Stimulated activated CD8-positive, alpha-beta memory T cell treated with anti-CD3 and anti-CD28 coated beads, Interleukin-2, amount 100 ng/mL, for 1 hour (primary cell): ENCODE results near the gene PGM5.

Source experiments
- DNase-seq, 2 donors: peaks; one replicate each; pipeline ENCODE4 v3.0.0-alpha.2; 2020; ENCODE audit warnings: low read depth in 2 of 2

Gene PGM5

GRCh38 chr9:68496356-68496755 lies 139.9 kb downstream of the PGM5 start:
- no peak for DNase-seq

- DNase-seq: no peak
Observed at GRCh38 chr9:68497629-68498028, 141.2 kb downstream of the PGM5 start.

DNA sequence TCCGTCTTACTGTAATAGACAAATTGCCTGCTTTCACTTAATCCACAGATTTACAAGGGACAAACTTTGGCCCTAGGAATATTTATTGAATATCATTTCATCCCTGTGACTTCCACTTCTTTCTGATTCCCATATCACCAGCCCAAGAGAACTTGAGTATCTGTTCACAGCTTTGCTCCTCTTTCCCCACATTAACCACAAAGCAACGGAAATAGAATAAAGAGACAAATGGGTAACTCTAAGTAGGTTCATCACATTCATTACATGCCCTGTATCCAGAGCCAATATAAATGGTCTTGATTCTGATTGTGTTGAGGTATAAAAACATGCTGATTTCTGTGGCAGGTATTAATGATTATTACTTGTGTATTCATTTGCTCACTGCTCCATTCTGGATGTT lies 142.4 kb downstream of the PGM5 start:
- DNase-seq: no peak

DNA sequence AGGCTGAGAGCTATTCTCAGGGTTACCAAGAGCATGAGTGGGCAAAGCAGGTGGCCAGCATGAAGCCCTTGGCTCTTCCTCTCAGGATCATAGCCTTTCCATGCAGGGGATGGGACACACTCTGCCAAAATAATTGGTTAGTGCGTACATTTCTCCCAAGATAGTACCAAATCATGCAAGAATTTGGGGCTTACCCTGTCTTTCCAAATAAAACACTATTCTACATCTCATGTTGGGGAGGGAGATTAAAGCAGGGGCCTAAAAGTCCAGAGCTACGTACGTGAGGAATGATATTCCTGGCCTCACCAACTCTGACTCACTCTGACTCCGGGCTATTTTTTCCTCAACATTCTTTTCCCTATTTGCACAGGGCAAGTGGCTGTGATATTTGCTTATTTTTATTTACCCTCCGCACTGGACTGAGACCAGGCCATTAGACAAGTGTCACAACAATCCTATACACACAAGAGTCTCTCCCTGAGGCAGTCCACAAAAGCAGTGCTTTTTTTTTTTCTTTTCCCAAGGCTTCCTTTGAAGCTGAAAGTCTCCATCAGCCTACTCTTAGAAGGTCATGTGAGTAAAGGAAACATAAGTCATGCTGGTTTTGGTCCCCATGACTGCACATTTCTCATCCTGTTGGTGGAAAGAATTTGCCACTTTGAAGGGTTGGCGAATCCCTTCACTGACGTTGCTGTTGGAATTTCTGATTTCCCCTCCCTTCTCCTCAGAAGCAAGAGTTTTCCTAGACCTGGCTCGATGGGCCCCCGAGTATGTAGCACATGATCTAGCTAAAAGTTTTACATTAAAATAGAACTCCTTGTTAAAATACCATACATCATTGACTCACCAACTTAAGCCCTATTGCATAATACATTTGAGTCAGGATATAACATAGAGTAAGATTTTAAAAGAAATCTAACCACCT lies 144.3 kb downstream of the PGM5 start:
- no peak for DNase-seq

GRCh38 chr9:68502279-68502678 lies 145.9 kb downstream of the PGM5 start:
- no peak for DNase-seq

GRCh38 chr9:68505681-68506409 lies 149.4 kb downstream of the PGM5 start:
- no peak for DNase-seq

GRCh38 chr9:68506551-68506950 lies 150.1 kb downstream of the PGM5 start:
- DNase-seq: no peak

- DNase-seq: no peak
Observed at GRCh38 chr9:68507130-68507805, 150.9 kb downstream of the PGM5 start.

GRCh38 chr9:68507806-68508145 lies 151.4 kb downstream of the PGM5 start:
- no peak for DNase-seq

GRCh38 chr9:68508547-68508946 lies 152.1 kb downstream of the PGM5 start:
- no peak for DNase-seq

DNA sequence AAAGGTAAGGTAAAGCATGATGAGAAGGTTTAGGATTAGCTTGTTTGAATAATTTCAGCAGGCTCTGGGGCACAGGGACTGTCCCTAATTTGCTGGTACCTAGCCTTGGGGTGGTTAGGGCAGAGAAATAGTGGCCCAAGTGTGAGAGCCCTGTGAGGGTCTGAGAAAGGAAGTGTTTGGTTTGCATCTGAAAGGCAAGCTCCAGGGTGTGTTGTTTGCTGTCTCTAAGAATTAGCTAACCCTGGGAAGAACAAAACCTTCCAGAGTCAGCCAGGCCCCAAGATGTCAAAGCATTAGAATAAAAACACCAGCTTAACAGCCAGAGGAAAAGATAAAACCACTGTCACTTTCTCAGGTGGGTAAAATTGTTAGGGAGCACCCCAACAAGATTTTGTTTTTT lies 153.3 kb downstream of the PGM5 start:
- DNase-seq: no peak

DNA sequence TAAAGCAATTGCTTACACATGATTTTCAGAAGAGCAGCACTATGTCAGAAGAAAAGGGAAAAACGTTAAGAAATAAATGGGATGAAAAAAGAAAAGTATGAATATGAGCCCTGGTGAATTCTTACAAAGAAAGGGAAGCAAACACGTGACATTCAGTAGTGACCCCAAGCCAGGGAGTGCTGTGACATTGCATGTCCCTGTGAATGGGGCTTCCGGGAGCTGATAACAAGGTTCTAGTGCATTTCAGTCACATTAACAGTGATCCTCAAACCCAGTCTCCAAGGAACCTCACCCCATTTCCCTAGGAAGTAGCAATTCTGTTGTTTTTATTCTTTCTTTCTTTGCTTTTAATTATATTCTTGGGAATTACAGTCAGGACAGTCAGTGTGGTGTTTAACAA lies 157.0 kb downstream of the PGM5 start:
- DNase-seq: no peak

GRCh38 chr9:68513981-68514380 lies 157.6 kb downstream of the PGM5 start:
- no peak for DNase-seq

DNA sequence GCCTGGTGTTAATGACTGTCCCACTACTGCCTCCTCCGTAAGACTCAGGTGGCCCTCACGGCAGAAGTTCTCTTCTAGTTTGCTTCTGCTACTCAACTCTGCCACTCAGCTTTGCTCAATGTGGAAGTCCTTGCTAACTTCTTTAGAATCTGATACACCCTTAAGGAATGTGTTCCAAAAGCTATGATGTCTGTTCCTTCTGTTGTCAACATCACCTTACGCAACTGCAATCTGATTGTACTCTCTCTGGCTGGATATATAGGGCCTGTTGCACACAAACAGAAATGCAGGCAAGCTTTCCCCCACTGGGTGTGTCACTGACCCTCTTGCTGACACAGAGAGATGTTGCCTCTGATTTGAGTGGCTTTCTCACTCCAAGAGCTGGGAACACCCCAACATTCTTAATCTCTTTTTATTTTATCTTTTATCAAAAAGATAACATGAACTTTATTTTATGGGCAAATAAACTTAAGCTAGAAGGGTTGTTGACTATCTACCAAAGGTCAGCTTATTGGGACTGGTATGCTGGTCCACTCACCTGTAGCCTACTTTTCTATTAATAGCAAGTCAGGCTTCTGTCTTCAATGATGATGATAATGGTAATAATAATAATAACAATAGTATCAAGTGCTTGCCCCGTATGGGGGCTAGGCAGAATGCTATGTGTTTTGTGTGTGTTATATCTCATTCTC lies 159.1 kb downstream of the PGM5 start:
- no peak for DNase-seq

DNA sequence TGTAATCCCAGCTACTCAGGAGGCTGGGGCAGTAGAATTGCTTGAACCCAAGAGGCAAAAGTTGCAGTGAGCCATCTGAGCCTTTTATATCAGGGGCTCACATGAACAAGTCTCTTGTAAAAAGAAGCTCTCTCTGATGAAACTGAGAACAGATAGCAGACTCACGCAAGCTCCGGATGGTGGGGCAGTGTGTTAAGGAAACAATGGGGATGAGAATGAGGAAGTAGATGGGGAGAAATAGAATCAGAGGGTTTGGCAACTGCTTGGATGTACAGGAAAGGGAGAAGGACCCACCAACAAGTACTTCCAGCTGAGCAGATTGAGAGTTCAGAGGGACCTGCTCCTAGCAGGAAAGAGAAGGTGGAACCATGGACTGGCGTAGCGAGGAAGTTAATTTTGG lies 165.7 kb downstream of the PGM5 start:
- no peak for DNase-seq

DNA sequence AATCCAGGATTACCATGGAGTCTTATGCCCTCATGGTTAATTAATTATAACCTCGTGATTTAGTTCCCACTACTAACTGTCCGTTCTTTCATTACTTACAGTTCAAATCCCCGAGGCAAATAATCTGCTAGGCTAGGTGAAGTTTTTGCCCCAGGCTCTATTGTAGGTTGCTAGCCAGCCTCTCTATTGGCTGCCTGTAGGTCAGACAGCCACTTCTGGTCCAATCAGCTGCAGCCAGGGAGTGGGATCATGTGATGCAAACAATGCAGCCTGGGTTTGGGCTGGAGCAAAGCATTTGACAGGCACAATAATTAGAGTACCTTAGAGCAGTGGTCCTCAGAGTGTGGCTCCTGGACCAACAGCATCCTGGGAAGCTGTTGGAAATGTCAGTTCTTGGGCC lies 166.5 kb downstream of the PGM5 start:
- no peak for DNase-seq

DNA sequence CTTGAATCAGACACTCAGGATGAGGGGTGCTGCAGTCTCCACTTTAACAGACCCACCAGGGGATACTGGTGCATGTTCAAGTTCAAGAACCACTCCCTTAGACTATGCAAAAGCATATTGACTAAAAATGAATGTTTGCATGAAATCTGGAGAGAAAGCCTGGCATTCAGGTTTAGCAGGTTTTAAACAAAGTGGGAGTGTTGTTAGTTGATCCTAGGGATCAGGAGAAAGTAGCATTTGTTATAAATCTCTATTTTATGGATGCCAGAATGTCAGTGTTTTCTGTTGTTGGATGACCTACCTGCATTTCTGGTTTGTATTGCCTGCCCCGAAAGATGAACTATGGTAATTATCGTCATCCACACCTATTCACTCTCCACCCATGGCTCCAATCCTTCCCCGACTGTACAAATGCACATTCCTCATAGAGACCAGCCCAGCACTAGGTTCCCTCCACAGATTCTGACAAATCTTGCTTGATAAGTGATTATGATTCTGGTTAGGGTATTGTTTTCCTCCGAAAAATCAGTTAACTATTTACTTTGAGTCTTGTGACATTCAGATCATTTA lies 167.0 kb downstream of the PGM5 start:
- DNase-seq: no peak

GRCh38 chr9:68530618-68531017 lies 174.2 kb downstream of the PGM5 start:
- no peak for DNase-seq

GRCh38 chr9:68532131-68532530 lies 175.7 kb downstream of the PGM5 start:
- no peak for DNase-seq

DNA sequence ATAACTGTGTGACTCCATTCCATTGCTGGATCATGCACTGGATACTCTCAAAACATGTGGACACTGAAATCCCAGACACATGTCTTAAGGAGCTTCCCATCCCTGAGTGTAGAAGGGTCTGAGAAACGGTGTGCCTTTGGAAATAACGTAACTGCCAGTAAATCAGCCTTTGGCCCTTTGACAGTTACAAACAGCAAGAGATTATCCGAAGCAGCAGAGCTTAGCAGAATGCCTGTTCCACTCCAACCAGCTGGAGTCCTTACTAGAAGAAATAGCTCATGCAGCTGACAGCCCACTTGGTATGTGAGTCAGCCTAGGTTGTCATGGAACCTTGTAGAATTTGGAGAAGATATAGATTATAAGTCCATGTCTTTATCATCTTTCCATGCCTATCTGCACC lies 177.3 kb downstream of the PGM5 start:
- DNase-seq: no peak

- DNase-seq: no peak
Observed at GRCh38 chr9:68536876-68537615, 180.6 kb downstream of the PGM5 start.
